ENCODE data around the gene MAPK10. TPM values are rescaled to one million over a fixed set of nuclear protein-coding genes. Genes with fewer than 3 reads are reported as not detected.

MAPK10 gene
- total RNA-seq, 1 experiment from 2014 or later: 4.7 TPM

GRCh38 chr4:85955620-85956292 is 404.1 kb downstream of the MAPK10 start:
- Histone ChIP-seq H3K79me1 (ENCODE audit: insufficient read depth, low read depth, low read length, poor library complexity, severe bottlenecking) (no peaks in the 10 kb centered on the region), H3K18ac (ENCODE audit: insufficient read length, low read depth, low read length) (no peak overlapping the region), H3K9me3 (ENCODE audit: control insufficient read depth, low read depth, low read length) (no peaks in the 10 kb centered on the region), H3K4ac (ENCODE audit: low read depth, low read length) (no peak overlapping the region), H3K79me2 (ENCODE audit: insufficient read depth, low read length) (no peaks in the 10 kb centered on the region), H3K4me2 (ENCODE audit: insufficient read depth, insufficient read length, low read length) (no peak overlapping the region), H2BK120ac (ENCODE audit: low read depth, low read length, poor library complexity, severe bottlenecking) (no peak overlapping the region), H4K8ac (replicated peaks; ENCODE audit: insufficient read length, low read depth, low read length) (no peak overlapping the region), H2BK15ac (ENCODE audit: low read depth, low read length) (no peak overlapping the region), H4K91ac (ENCODE audit: insufficient read length, low read depth, low read length) (no peak overlapping the region), H3K4me1 (ENCODE audit: insufficient read depth, low read length) (no peaks in the 10 kb centered on the region), H3K9ac (ENCODE audit: extremely low read depth, insufficient read length, low read length) (no peak overlapping the region), H3T11ph (ENCODE audit: low read length) (no peak overlapping the region), H2AK5ac (ENCODE audit: insufficient read length, low read length) (no peak overlapping the region), H2BK20ac (ENCODE audit: low read depth, low read length, poor library complexity, severe bottlenecking) (no peak overlapping the region), H3K27ac (ENCODE audit: insufficient read length, low read depth, low read length) (no peak overlapping the region), H4K20me1 (ENCODE audit: control insufficient read depth, insufficient read depth, insufficient read length) (no peaks in the 10 kb centered on the region), H3K56ac (ENCODE audit: insufficient read length, low read depth, low read length) (no peak overlapping the region), H3K23ac (ENCODE audit: insufficient read length, low read depth, low read length) (no peak overlapping the region), H3K23me2 (ENCODE audit: insufficient read length, low read depth, low read length, poor library complexity, severe bottlenecking) (no peaks in the 10 kb centered on the region), H2BK12ac (ENCODE audit: insufficient read length, low read depth, low read length) (no peak overlapping the region), H4K5ac (ENCODE audit: insufficient read length, low read depth, low read length) (no peak overlapping the region), H2BK5ac (ENCODE audit: insufficient read length, low read length) (no peak overlapping the region), H3K14ac (ENCODE audit: insufficient read depth, low read length) (no peak overlapping the region), H3K27me3 (ENCODE audit: insufficient read depth, low read length) (no peaks in the 10 kb centered on the region), H2AFZ (ENCODE audit: low read length) (no peak overlapping the region)
- TF ChIP-seq CTCF (conservative IDR thresholded peaks at IDR 0.05): no peak
- Mint-ChIP-seq H3K9me3 (no peaks in the 10 kb centered on the region), H3K4me3 (no peak overlapping the region), H3K27ac (peak overlapping the region in 1 of 3 experiments; percentile 5; a peak in 1 of 7 replicates), H3K36me3 (ENCODE audit: insufficient read depth in 1 of 3, low read depth in 3 of 3) (no peaks in the 10 kb centered on the region), H3K4me1 (peaks cover 24 to 39% of the 10 kb centered on the region in 2 experiments), H3K27me3 (ENCODE audit: low read depth) (no peaks in the 10 kb centered on the region)
- no peak for DNase-seq
